Vagina (tissue), 2 donors: ENCODE data around the gene THRA.

Experiments
- POLR2A ChIP-seq, 2 donors: fragments of 450-650 bp; IDR thresholded peaks; one replicate each; pipeline ENCODE4 v1.6.1; 2017; ENCODE audit warnings: antibody characterized with exemption in 2 of 2, mild to moderate bottlenecking in 2 of 2, moderate library complexity in 2 of 2
- TF ChIP-seq, protein P1 (sequence below), 3 experiments: fragments of 450-650 bp in 2 of 3; fragments of 200-600 bp in 1 of 3; sonication (generic) in 1 of 3; IDR thresholded peaks; one replicate each; pipeline ENCODE4 v1.5.1; 2017 to 2019; ENCODE audit warnings: antibody characterized with exemption in 3 of 3, mild to moderate bottlenecking in 2 of 3, moderate library complexity in 2 of 3

DNA sequence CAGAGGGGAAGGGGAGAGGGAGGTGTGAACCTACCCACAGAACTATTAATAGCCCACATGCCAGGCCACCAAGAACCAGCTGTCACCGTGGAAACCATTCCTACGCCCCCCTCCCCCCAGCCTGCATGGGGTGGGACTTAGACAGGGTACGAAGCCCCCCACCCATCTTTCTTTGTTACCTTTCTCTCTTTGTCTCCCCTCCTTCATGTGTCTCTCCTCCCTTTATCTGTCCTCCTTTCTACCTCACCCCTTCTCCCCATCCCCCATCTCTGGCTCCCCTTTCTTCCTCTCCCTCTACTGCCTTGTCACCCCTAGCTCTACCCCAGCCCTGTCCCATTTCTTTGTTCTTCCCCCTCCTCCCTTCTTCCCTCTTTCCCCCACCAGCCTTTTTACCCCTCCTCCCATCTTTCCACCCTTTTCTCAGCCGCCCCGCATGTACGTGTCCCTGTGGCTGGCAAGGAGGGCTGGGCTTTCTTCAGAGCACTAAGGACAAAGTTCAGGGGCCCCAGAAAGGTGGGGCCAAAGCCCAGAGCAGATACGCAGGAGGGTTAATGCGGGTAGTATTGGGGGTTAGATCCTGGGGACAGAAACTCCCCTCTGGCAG lies 8.0 kb downstream of the THRA start:
- TF ChIP-seq, protein P1, sequence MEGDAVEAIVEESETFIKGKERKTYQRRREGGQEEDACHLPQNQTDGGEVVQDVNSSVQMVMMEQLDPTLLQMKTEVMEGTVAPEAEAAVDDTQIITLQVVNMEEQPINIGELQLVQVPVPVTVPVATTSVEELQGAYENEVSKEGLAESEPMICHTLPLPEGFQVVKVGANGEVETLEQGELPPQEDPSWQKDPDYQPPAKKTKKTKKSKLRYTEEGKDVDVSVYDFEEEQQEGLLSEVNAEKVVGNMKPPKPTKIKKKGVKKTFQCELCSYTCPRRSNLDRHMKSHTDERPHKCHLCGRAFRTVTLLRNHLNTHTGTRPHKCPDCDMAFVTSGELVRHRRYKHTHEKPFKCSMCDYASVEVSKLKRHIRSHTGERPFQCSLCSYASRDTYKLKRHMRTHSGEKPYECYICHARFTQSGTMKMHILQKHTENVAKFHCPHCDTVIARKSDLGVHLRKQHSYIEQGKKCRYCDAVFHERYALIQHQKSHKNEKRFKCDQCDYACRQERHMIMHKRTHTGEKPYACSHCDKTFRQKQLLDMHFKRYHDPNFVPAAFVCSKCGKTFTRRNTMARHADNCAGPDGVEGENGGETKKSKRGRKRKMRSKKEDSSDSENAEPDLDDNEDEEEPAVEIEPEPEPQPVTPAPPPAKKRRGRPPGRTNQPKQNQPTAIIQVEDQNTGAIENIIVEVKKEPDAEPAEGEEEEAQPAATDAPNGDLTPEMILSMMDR (IDR thresholded peaks at IDR 0.05) = no peak
- TF ChIP-seq POLR2A (IDR thresholded peaks at IDR 0.05) = no peak
